IgD-negative memory B cell (primary cell): ENCODE measurements around the gene C8G. TPM values are rescaled to one million over a fixed set of nuclear protein-coding genes. Genes with fewer than 3 reads are reported as not detected.

Source experiments
- H3K27ac Mint-ChIP-seq, 3 donors: one replicate each; pipeline ENCODE4 v1.8.0; 2020 to 2022; ENCODE audit warnings: mild to moderate bottlenecking in 3 of 3, mixed read lengths in 3 of 3, moderate library complexity in 1 of 3
- H3K27me3 Mint-ChIP-seq: one replicate; pipeline ENCODE4 v1.8.0; 2021; ENCODE audit warnings: mixed read lengths
- H3K36me3 Mint-ChIP-seq: one replicate; pipeline ENCODE4 v1.8.0; 2020; ENCODE audit warnings: mild to moderate bottlenecking, mixed read lengths
- H3K4me1 Mint-ChIP-seq, 3 donors: one replicate each; pipeline ENCODE4 v1.8.0; 2020 to 2022; ENCODE audit warnings: mixed read lengths in 3 of 3, mild to moderate bottlenecking in 1 of 3
- H3K4me3 Mint-ChIP-seq, 4 donors: one replicate each; pipeline ENCODE4 v1.8.0; 2020 to 2022; ENCODE audit warnings: mild to moderate bottlenecking in 4 of 4, mixed read lengths in 4 of 4, moderate library complexity in 3 of 4
- H3K9me3 Mint-ChIP-seq, 3 donors: one replicate each; pipeline ENCODE4 v1.8.0; 2020 to 2021; ENCODE audit warnings: mixed read lengths in 3 of 3, mild to moderate bottlenecking in 1 of 3
- polyA plus RNA-seq: library from polyadenylated mRNA; unstranded; fragments of 300-500 nt; fragmentation: Illumina TruSeq; gene quantifications from one replicate; pipeline ENCODE4 v1.2.3, GENCODE V29; 2021

The C8G gene
- polyA plus RNA-seq, 1 donor from 2014 or later: not detected

GRCh38 chr9:136927343-136928271 is 17.4 kb upstream of the C8G start:
- Mint-ChIP-seq H3K4me3 (peak overlapping the region in 1 of 4 donors; percentile 50), H3K27me3 (no peaks in the 10 kb centered on the region), H3K27ac (peak overlapping the region in 1 of 3 donors; percentile 87), H3K9me3 (no peaks in the 10 kb centered on the region), H3K36me3 (peaks cover 4% of the 10 kb centered on the region), H3K4me1 (peaks cover 7 to 11% (median 10%) of the 10 kb centered on the region in 3 donors)

- H3K27me3 Mint-ChIP-seq: no peaks in the 10 kb centered on the region
- no peaks in the 10 kb centered on the region for H3K9me3 Mint-ChIP-seq
- H3K4me3 Mint-ChIP-seq: no peak overlapping the region
- peaks cover 7 to 11% (median 10%) of the 10 kb centered on the region in 3 donors for H3K4me1 Mint-ChIP-seq
- H3K36me3 Mint-ChIP-seq: peaks cover 4% of the 10 kb centered on the region
- peak overlapping the region in 2 of 3 donors; percentile 55 to 67 for H3K27ac Mint-ChIP-seq
Measured at GRCh38 chr9:136928591-136928990, 16.5 kb upstream of the C8G start.

DNA sequence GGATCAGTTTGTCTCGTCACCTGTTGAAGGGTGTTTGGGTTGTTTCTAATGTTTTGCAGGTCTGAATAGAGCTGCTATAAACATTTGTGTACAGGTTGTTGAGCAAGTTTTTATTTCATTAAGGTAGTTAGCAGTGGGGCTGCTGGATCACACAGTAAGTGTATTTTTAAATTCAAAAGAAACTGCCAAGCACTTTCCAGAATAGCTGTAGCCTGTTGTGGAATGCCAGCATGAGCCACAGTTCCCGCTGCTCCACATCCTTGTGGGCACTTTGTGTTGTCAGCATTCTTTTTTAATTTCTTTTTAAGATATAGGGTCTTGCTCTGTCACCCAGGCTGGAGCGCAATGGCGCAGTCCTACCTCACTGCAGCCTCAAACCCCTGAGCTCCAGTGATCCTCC is 15.0 kb upstream of the C8G start:
- peaks cover 7 to 11% (median 10%) of the 10 kb centered on the region in 3 donors for H3K4me1 Mint-ChIP-seq
- H3K36me3 Mint-ChIP-seq: peaks cover 4% of the 10 kb centered on the region
- H3K27me3 Mint-ChIP-seq: no peaks in the 10 kb centered on the region
- no peak overlapping the region for H3K4me3 Mint-ChIP-seq
- peak overlapping the region in 1 of 3 donors; percentile 33 for H3K27ac Mint-ChIP-seq
- H3K9me3 Mint-ChIP-seq: no peaks in the 10 kb centered on the region

GRCh38 chr9:136931611-136932130 is 13.4 kb upstream of the C8G start:
- H3K36me3 Mint-ChIP-seq: peaks cover 4% of the 10 kb centered on the region
- peak overlapping the region in 1 of 4 donors; percentile 37 for H3K4me3 Mint-ChIP-seq
- peaks cover 10 to 14% (median 10%) of the 10 kb centered on the region in 3 donors for H3K4me1 Mint-ChIP-seq
- H3K27me3 Mint-ChIP-seq: no peaks in the 10 kb centered on the region
- peak overlapping the region in 1 of 3 donors; percentile 59 for H3K27ac Mint-ChIP-seq
- H3K9me3 Mint-ChIP-seq: no peaks in the 10 kb centered on the region

- peaks cover 4 to 11% (median 9%) of the 10 kb centered on the region in 3 donors for H3K4me1 Mint-ChIP-seq
- H3K27me3 Mint-ChIP-seq: no peaks in the 10 kb centered on the region
- peaks cover 5% of the 10 kb centered on the region for H3K36me3 Mint-ChIP-seq
- H3K4me3 Mint-ChIP-seq: peak overlapping the region in 1 of 4 donors; percentile 45
- H3K27ac Mint-ChIP-seq: peak overlapping the region in 1 of 3 donors; percentile 84
- no peaks in the 10 kb centered on the region for H3K9me3 Mint-ChIP-seq
Measured at GRCh38 chr9:136934277-136934676, 10.8 kb upstream of the C8G start.

DNA sequence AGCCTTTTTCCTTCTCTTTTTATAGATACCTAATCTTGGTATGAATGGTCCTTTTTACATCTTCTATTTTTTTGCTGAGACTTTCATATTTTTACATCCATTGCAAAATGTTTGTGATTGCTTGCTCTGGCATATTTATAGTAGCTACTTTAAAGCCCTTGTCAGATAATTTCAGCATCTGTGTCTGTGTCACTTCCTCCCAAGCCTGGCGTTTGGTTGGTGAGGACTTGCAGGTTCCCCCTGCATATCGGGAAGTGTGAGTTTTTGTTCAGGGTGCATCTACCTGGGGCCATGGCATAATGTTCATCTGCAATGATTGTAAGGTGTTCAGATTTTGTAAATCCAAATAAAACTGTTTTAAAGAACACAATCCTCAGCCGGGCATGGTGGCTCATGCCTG is 9.4 kb upstream of the C8G start:
- Mint-ChIP-seq H3K27ac (no peak overlapping the region), H3K9me3 (no peaks in the 10 kb centered on the region), H3K36me3 (peaks cover 5% of the 10 kb centered on the region), H3K4me1 (peaks cover 4 to 11% (median 9%) of the 10 kb centered on the region in 3 donors), H3K27me3 (no peaks in the 10 kb centered on the region), H3K4me3 (no peak overlapping the region)

DNA sequence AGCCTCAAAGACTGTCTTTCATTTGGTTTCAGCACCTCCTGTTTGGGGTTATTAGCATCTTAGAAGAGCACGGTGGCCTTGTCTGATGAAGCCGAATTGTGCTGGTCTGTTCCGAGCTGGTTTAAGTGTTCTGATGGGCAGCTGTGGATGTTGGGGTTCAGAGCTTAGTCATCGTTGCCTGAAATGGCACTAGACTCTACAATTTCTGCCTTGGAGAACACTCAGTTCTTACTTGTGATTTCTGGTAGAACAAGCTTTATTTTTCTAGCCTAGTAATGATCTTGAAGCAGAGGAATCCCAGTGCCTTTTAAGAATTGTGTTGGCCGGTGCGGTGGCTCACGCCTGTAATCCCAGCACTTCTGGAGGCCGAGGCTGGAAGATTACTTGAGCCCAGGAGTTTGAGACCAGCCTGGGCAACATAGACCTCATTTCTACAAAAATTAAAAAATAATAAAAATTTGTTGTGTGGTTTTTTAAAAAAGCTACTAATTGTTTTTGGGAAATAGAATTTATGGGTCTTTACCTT is 8.3 kb upstream of the C8G start:
- Mint-ChIP-seq H3K27ac (peak overlapping the region in 1 of 3 donors; percentile 56), H3K4me1 (peaks cover 4 to 11% (median 8%) of the 10 kb centered on the region in 3 donors), H3K27me3 (no peaks in the 10 kb centered on the region), H3K9me3 (no peaks in the 10 kb centered on the region), H3K36me3 (peaks cover 5% of the 10 kb centered on the region), H3K4me3 (peak overlapping the region in 1 of 4 donors; percentile 56)

DNA sequence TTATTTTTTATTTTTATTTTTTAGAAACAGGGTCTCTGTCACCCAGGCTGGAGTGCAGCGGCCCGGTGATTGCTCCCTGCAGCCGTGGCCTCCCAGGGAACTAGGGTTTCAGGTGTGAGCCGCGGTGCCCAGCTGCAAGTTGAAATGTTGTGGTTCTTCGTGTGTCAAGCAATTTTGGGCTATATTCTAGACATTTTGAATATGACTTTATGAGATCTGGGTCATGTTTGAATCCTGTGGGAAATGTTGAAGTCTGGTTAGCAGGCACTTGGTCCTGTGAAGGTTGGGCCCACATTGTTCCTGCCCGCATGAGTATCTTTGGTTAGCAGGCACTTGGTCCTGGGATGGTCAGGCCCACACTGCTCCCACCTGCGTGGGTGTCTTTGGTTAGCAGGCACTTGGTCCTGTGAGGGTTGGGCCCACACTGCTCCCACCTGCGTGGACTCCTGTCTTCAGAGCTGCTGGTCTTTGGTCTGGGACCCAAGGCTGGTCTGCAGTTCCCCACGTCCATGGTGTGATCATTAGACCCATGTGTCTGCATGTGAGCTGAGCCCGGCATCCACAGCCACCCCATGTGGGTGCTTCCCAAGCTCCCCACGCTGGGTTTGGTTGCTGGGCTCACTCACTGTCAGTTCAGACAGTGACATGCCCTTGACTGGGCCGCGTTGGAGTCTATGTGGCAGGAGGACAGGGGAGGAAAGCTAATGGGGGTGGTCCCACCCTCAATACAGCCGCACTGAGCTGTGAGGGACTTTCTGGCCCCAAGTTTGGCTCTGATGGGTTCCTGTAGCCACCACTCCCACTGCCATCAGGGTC is 7.6 kb upstream of the C8G start:
- H3K36me3 Mint-ChIP-seq: peaks cover 3% of the 10 kb centered on the region
- H3K4me3 Mint-ChIP-seq: peak overlapping the region in 1 of 4 donors; percentile 14
- H3K4me1 Mint-ChIP-seq: peaks cover 0 to 8% (median 7%) of the 10 kb centered on the region in 3 donors
- H3K9me3 Mint-ChIP-seq: no peaks in the 10 kb centered on the region
- no peaks in the 10 kb centered on the region for H3K27me3 Mint-ChIP-seq
- H3K27ac Mint-ChIP-seq: peak overlapping the region in 1 of 3 donors; percentile 60

- Mint-ChIP-seq H3K9me3 (no peaks in the 10 kb centered on the region), H3K36me3 (peaks cover 3% of the 10 kb centered on the region), H3K4me1 (peaks cover 0 to 8% (median 7%) of the 10 kb centered on the region in 3 donors), H3K27ac (peak overlapping the region in 2 of 3 donors; percentile 13 to 48), H3K4me3 (peak overlapping the region in 1 of 4 donors; percentile 67), H3K27me3 (no peaks in the 10 kb centered on the region)
Measured at GRCh38 chr9:136939431-136939995, 5.5 kb upstream of the C8G start.

GRCh38 chr9:136939996-136940525 is 5.0 kb upstream of the C8G start:
- Mint-ChIP-seq H3K27ac (no peak overlapping the region), H3K4me1 (peaks cover 0 to 9% (median 8%) of the 10 kb centered on the region in 3 donors), H3K9me3 (no peaks in the 10 kb centered on the region), H3K27me3 (no peaks in the 10 kb centered on the region), H3K4me3 (no peak overlapping the region), H3K36me3 (peaks cover 3% of the 10 kb centered on the region)

DNA sequence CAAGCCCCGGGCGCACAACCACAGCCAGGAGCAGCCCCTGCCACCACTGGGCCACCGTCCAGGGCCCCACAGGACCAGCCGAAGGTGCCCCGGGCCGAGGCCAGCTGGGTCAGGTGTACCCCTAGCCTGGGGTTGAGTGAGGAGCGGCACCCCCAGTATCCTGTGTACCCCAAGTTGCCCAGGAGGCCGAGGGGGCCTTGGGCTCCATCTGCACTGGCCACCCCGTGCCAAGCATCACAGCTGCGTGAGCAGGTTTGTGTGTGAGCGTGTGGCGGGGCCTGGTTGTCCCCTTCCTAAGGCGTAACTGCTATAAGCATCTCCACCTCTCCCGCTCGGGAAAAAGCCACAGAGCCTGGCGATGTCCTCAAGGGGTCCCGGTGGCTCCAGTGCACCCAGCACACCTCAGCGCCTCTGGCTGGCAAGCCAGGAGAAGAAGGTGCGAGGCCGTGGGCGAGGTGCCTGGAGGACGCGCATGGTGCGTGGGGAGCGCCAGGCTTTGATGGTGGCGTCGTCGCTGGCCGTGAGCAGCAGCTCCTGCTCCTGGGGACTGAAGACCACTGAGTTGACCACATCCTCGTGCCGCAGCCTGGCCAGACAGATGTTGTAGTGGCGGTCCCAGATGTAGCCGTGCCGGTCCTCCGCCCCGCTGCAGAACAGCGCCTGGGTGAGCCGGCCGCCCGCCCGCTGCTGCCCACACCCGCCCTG is 4.4 kb upstream of the C8G start:
- H3K27ac Mint-ChIP-seq: no peak overlapping the region
- no peaks in the 10 kb centered on the region for H3K9me3 Mint-ChIP-seq
- H3K4me1 Mint-ChIP-seq: peaks cover 0 to 9% (median 7%) of the 10 kb centered on the region in 3 donors
- H3K4me3 Mint-ChIP-seq: no peak overlapping the region
- no peaks in the 10 kb centered on the region for H3K27me3 Mint-ChIP-seq
- peaks cover 3% of the 10 kb centered on the region for H3K36me3 Mint-ChIP-seq

DNA sequence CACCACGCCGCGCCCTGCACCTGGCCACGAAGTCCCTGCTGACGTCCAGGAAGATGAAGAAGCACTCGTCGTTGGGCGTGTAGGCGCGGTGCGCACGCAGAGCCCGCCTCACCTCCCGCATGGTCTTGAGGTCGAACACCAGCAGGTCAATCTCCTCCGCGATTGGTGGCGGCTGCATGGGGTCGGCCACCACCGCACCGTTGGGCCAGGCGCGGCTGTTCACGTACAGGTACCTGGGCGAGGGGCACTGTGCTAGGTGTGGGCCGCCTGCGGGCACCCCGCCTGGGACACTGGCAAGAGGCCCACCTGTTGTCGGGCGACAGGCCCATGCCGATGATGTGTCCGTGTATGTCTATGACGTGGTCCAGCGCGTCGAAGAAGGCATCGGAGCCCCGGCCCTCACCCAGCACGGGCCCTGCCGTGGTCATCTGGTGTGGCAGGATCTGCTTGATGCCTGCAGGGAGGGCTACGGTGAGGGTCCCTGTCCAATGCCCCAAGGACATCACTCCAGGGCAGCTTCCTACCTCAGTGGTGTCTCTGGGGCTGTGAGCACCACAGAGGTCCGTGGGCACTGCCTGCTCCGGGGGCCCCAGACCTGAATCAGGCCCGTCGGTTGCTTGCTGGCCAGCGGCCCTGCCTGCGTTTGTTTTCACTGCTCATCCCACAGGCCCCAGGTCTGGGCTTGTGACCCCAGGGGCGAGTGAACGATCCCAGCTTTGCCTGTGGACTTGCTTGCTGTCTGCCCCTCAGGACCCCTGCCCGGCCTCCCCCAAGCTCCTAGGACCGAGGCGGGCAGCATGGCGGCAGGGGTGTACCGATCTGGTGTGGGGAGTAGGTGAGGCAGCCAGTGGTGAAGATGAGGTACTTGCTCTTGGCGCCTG is 3.6 kb upstream of the C8G start:
- Mint-ChIP-seq H3K9me3 (no peaks in the 10 kb centered on the region), H3K4me3 (no peak overlapping the region), H3K36me3 (peaks cover 3% of the 10 kb centered on the region)

More for the DNA sequence above, 3.6 kb upstream of the C8G start:
- peaks cover 0 to 6% (median 6%) of the 10 kb centered on the region in 3 donors for H3K4me1 Mint-ChIP-seq
- H3K27ac Mint-ChIP-seq: no peak overlapping the region
- H3K27me3 Mint-ChIP-seq: no peaks in the 10 kb centered on the region
